HG03095 (cell line): ENCODE data around the gene CNTNAP2.
"Not testable (repeated sequence)": the region's sequence is repeated elsewhere in the genome, so short reads cannot be mapped to it uniquely, and the experiment has no call there.

Experiments
- ATAC-seq: cut with Tn5 transposase; IDR thresholded peaks from one replicate; pipeline ENCODE4 v1.9.1; 2021; ENCODE audit warnings: moderate library complexity; ENCODE audit not compliant: unreplicated experiment

CNTNAP2 gene

GRCh38 chr7:148264933-148265557 is 2148.4 kb downstream of the CNTNAP2 start:
- peak; percentile 66 for ATAC-seq

GRCh38 chr7:148265896-148266295 is 2149.3 kb downstream of the CNTNAP2 start:
- ATAC-seq = no peak

GRCh38 chr7:148266795-148267194 is 2150.2 kb downstream of the CNTNAP2 start:
- no peak for ATAC-seq

- no peak for ATAC-seq
Observed at GRCh38 chr7:148270576-148270975, 2154.0 kb downstream of the CNTNAP2 start.

GRCh38 chr7:148274118-148274517 is 2157.5 kb downstream of the CNTNAP2 start:
- no peak for ATAC-seq

- ATAC-seq = no peak
Observed at GRCh38 chr7:148275359-148275890, 2158.8 kb downstream of the CNTNAP2 start.

- ATAC-seq = no peak
Observed at GRCh38 chr7:148276314-148277041, 2159.9 kb downstream of the CNTNAP2 start.

GRCh38 chr7:148277042-148277660 is 2160.6 kb downstream of the CNTNAP2 start:
- ATAC-seq = no peak

GRCh38 chr7:148286150-148286549 is 2169.5 kb downstream of the CNTNAP2 start:
- no peak for ATAC-seq

- ATAC-seq = no peak
Observed at GRCh38 chr7:148287538-148287937, 2170.9 kb downstream of the CNTNAP2 start.

- no peak for ATAC-seq
Observed at GRCh38 chr7:148288592-148289151, 2172.1 kb downstream of the CNTNAP2 start.

- ATAC-seq = peak; percentile 95
Observed at GRCh38 chr7:148289630-148290029, 2173.0 kb downstream of the CNTNAP2 start.

- no peak for ATAC-seq
Observed at GRCh38 chr7:148290538-148290937, 2173.9 kb downstream of the CNTNAP2 start.

GRCh38 chr7:148291799-148292198 is 2175.2 kb downstream of the CNTNAP2 start:
- ATAC-seq = no peak

GRCh38 chr7:148296994-148297644 is 2180.5 kb downstream of the CNTNAP2 start:
- ATAC-seq = no peak

GRCh38 chr7:148298768-148299167 is 2182.2 kb downstream of the CNTNAP2 start:
- ATAC-seq = not testable (repeated sequence)

GRCh38 chr7:148299350-148300276 is 2183.0 kb downstream of the CNTNAP2 start:
- no peak for ATAC-seq

GRCh38 chr7:148302436-148302835 is 2185.8 kb downstream of the CNTNAP2 start:
- not testable (repeated sequence) for ATAC-seq

GRCh38 chr7:148303295-148304082 is 2186.9 kb downstream of the CNTNAP2 start:
- ATAC-seq = no peak
